ENCODE data around the gene RMDN3. TPM values are rescaled to one million over a fixed set of nuclear protein-coding genes. Genes with fewer than 3 reads are reported as not detected.

RMDN3 gene
- total and polyA plus RNA-seq, 2 experiments from 2014 or later: 26.0 to 46.8 TPM

DNA sequence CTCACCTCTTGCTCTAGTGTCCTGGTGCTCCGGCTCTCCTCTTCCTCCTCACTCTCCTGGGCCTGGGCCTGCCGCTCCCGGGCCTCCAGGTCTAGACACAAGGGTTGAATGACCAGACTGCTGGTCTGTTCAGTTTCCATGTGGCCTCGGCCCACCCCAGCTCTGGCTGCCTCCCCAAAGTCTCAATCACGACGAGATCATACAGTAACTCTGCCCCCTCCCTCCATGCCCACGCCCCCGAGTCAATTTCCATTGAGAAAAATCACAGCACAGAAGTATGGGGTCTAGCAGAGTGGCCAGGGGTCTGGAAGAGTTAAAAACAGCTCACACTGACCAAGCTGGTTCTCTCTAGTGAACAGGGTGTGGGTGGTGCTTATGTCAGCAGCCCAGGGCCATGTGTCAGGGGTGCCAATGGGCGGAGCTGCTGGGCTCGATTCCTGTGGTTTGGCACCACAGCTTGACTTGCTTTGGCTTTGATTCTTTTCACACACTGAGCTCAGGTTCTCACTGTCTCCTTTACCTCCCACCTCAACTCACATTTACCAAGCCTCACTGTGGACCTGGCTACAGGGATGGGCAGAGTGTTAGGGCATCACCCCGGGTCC lies 21.6 kb upstream of the RMDN3 start:
- H2AFZ ChIP-seq: no peak overlapping the region
- no peaks in the 10 kb centered on the region for H3K9me3 ChIP-seq (ENCODE audit: low read depth)
- TF ChIP-seq, protein P1, sequence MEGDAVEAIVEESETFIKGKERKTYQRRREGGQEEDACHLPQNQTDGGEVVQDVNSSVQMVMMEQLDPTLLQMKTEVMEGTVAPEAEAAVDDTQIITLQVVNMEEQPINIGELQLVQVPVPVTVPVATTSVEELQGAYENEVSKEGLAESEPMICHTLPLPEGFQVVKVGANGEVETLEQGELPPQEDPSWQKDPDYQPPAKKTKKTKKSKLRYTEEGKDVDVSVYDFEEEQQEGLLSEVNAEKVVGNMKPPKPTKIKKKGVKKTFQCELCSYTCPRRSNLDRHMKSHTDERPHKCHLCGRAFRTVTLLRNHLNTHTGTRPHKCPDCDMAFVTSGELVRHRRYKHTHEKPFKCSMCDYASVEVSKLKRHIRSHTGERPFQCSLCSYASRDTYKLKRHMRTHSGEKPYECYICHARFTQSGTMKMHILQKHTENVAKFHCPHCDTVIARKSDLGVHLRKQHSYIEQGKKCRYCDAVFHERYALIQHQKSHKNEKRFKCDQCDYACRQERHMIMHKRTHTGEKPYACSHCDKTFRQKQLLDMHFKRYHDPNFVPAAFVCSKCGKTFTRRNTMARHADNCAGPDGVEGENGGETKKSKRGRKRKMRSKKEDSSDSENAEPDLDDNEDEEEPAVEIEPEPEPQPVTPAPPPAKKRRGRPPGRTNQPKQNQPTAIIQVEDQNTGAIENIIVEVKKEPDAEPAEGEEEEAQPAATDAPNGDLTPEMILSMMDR (IDR thresholded peaks at IDR 0.05; ENCODE audit: poor library complexity): no peak
- no peak for TF ChIP-seq EZH2 (IDR thresholded peaks at IDR 0.05; ENCODE audit: borderline replicate concordance)
- no peak for TF ChIP-seq EZH2phosphoT487 (IDR thresholded peaks at IDR 0.05; ENCODE audit: low read depth, severe bottlenecking, unreplicated experiment)
- H3K4me2 ChIP-seq: no peak overlapping the region
- H4K20me1 ChIP-seq (ENCODE audit: insufficient read depth, poor library complexity, severe bottlenecking): no peaks in the 10 kb centered on the region
- H3K4me3 ChIP-seq: no peak overlapping the region
- H3K4me1 ChIP-seq (ENCODE audit: insufficient read depth): no peaks in the 10 kb centered on the region
- H3K79me2 ChIP-seq: no peaks in the 10 kb centered on the region
- DNase-seq (ENCODE audit: low spot score): no peak
- no peaks in the 10 kb centered on the region for H3K27me3 ChIP-seq
- no peaks in the 10 kb centered on the region for H3K36me3 ChIP-seq (replicated peaks; ENCODE audit: insufficient read depth, low read depth)
- 95% methylated on average over 11 of the region's 11 CpGs for WGBS (ENCODE audit: low lambda C conversion rate, missing lambda C conversion rate)
- no peak overlapping the region for H3K27ac ChIP-seq
- H3K9me2 ChIP-seq (replicated peaks; ENCODE audit: insufficient read depth): no peaks in the 10 kb centered on the region

DNA sequence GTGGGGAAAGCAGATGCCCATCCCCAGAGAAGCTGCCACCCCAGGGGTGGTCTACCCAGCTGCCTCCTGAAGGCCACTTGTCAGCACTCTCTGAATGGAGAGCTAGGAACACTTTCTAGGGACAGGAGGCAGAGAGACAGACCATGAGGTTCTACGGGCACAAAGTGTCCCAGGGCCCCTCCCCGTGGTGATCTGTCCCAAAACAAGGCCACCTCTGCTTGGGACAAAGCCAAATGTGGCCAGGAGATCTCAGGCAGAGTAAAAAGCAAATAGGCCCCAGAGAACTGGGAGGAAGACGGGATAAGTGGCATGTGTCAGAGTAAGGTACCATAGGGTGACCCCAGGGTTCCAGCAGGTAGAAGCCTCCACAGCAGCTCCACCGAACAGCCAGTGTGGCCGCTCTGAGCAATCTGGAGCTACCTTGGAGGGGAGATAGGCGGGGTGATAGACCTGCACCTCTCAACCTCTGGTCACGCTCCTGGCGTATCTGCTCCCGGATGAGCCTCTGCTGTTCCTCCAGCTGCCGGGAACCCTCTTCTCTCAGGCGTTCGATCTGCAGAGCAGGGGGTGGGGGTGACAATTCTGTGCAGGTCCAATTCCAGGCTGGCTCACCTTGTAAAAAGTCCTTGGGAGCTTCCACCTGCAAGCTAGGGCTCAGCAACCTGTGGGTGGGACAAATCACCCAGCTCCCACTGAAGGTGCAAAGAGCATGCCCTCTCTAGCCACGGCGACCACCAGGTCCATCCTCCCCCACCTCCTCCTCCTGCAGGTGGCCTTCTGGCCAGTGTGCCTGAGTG lies 20.9 kb upstream of the RMDN3 start:
- no peak for DNase-seq (ENCODE audit: low spot score)
- no peaks in the 10 kb centered on the region for H3K79me2 ChIP-seq
- no peaks in the 10 kb centered on the region for H3K9me3 ChIP-seq (ENCODE audit: low read depth)
- H3K4me2 ChIP-seq: no peak overlapping the region
- TF ChIP-seq EZH2 (IDR thresholded peaks at IDR 0.05; ENCODE audit: borderline replicate concordance): no peak
- TF ChIP-seq, protein P1 (IDR thresholded peaks at IDR 0.05; ENCODE audit: poor library complexity): no peak
- TF ChIP-seq EZH2phosphoT487 (IDR thresholded peaks at IDR 0.05; ENCODE audit: low read depth, severe bottlenecking, unreplicated experiment): no peak
- H3K4me1 ChIP-seq (ENCODE audit: insufficient read depth): no peaks in the 10 kb centered on the region
- H3K27me3 ChIP-seq: no peaks in the 10 kb centered on the region
- no peaks in the 10 kb centered on the region for H4K20me1 ChIP-seq (ENCODE audit: insufficient read depth, poor library complexity, severe bottlenecking)
- no peak overlapping the region for H2AFZ ChIP-seq
- no peak overlapping the region for H3K27ac ChIP-seq
- WGBS (ENCODE audit: low lambda C conversion rate, missing lambda C conversion rate): 97% methylated on average over 14 of the region's 14 CpGs
- H3K9me2 ChIP-seq (replicated peaks; ENCODE audit: insufficient read depth): no peaks in the 10 kb centered on the region
- H3K36me3 ChIP-seq (replicated peaks; ENCODE audit: insufficient read depth, low read depth): no peaks in the 10 kb centered on the region
- no peak overlapping the region for H3K4me3 ChIP-seq

DNA sequence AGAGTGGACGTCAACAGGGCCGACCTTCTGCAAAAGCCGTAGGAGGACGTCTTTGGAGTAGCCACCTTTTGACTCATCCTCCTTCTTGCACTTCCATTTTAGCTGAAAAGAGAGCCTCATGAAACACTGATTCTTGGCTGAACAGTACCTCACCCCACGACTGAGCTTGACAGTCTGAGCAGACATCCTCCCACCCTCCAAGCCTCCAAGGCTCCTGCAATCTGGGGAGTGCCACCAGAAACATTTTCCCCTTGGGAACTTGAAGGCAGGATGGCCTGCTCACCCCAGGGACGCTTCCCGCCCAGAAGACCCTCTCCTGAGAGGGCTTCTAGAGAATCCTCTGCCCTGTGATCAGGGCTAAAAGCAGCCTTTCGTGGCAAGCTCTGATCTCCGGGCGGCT lies 20.0 kb upstream of the RMDN3 start:
- Histone ChIP-seq H4K20me1 (ENCODE audit: insufficient read depth, poor library complexity, severe bottlenecking) (no peaks in the 10 kb centered on the region), H3K4me3 (no peak overlapping the region), H3K9me3 (ENCODE audit: low read depth) (no peaks in the 10 kb centered on the region), H3K4me1 (ENCODE audit: insufficient read depth) (peaks cover 6% of the 10 kb centered on the region), H3K9me2 (replicated peaks; ENCODE audit: insufficient read depth) (no peaks in the 10 kb centered on the region), H3K4me2 (no peak overlapping the region), H3K79me2 (no peaks in the 10 kb centered on the region), H3K27ac (no peak overlapping the region), H2AFZ (no peak overlapping the region), H3K36me3 (replicated peaks; ENCODE audit: insufficient read depth, low read depth) (no peaks in the 10 kb centered on the region), H3K27me3 (no peaks in the 10 kb centered on the region)
- no peak for DNase-seq (ENCODE audit: low spot score)
- WGBS (ENCODE audit: low lambda C conversion rate, missing lambda C conversion rate): 98% methylated on average over 10 of the region's 10 CpGs
- no peak for TF ChIP-seq EZH2 (IDR thresholded peaks at IDR 0.05; ENCODE audit: borderline replicate concordance)
- TF ChIP-seq, protein P1 (IDR thresholded peaks at IDR 0.05; ENCODE audit: poor library complexity): no peak
- no peak for TF ChIP-seq EZH2phosphoT487 (IDR thresholded peaks at IDR 0.05; ENCODE audit: low read depth, severe bottlenecking, unreplicated experiment)
